K562 (cell line): ENCODE results near the gene PRKAG2.

Source experiments
- HDAC1 ChIP-seq, 2 experiments: fragments of 450-650 bp; IDR thresholded peaks; 2 replicates each; pipeline ENCODE4 v1.6.1; 2016 to 2017; ENCODE audit warnings: inconsistent platforms in 1 of 2, mild to moderate bottlenecking in 1 of 2, moderate library complexity in 1 of 2
- POLR2A ChIP-seq: fragments of 450-650 bp; conservative IDR thresholded peaks from 2 replicates; pipeline ENCODE4 v1.6.1; 2016

DNA sequence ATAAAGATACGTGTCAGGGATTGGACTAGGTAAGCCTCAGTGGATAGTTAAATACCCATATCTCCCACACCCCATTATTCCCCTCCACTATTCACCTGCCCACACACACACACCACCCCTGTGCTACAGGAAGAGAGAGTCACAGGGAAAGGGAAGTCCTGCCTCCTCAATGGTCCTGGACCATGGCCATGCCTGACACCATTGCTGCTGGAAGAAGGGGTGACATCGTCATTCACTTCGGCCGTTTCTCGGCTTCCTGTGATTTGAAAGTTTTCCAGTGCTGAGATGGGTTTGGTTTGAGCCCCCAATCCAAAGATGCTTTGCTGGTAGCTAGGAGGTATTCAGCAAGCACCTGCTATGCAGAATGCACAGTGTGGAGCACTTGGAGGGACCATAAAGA lies 18.5 kb downstream of the PRKAG2 start:
- TF ChIP-seq POLR2A (no peak), HDAC1 (IDR thresholded peaks at IDR 0.05) (no peak)
